SK-N-MC (cell line): ENCODE results near the gene CD163L1.

Experiments
- EZH2 ChIP-seq: fragments of 200-600 bp; sonication (generic); IDR thresholded peaks from one replicate; pipeline ENCODE4 v1.6.1; 2017; ENCODE audit warnings: antibody characterized with exemption
- FOXP2 ChIP-seq: optimal IDR thresholded peaks from 2 replicates; pipeline ENCODE3; 2011; ENCODE audit warnings: mild to moderate bottlenecking, moderate library complexity; ENCODE audit not compliant: insufficient read depth; ENCODE audit errors: extremely low read length, control extremely low read depth
- POLR2AphosphoS5 ChIP-seq: IDR thresholded peaks from 2 replicates; pipeline ENCODE4 v1.6.1; 2012; ENCODE audit warnings: mild to moderate bottlenecking, low read depth, low read length, borderline replicate concordance

GRCh38 chr12:7460375-7461259, 16.7 kb upstream of the CD163L1 start:
- TF ChIP-seq POLR2AphosphoS5 (no peak), EZH2 (no peak), FOXP2 (no peak)
